ENCODE data around the gene PFKFB1. TPM values are rescaled to one million over a fixed set of nuclear protein-coding genes. Genes with fewer than 3 reads are reported as not detected.

The PFKFB1 gene
- 1 to 10 TPM in 1 of 2 experiments, under 1 TPM in 1; 0.77 to 1.2 TPM for total RNA-seq

GRCh38 chrX:54994099-54994498 lies at the start of gene PFKFB1:
TSS of gene PFKFB1 (minus strand) at chrX:54994188. CDS start at chrX:54994007, 181 bp downstream.
- DNase-seq = no peak
- CTCF ChIA-PET = no interaction called here
- Mint-ChIP-seq H3K27ac (no peak within 1 kb of the TSS), H3K36me3 (no peaks in the 10 kb centered on the region), H3K27me3 (peaks cover 2% of the 10 kb centered on the region), H3K9me3 (ENCODE audit: low read depth) (no peaks in the 10 kb centered on the region), H3K4me3 (no peak within 1 kb of the TSS), H3K4me1 (peaks cover 2% of the 10 kb centered on the region)
- ATAC-seq = no peak

DNA sequence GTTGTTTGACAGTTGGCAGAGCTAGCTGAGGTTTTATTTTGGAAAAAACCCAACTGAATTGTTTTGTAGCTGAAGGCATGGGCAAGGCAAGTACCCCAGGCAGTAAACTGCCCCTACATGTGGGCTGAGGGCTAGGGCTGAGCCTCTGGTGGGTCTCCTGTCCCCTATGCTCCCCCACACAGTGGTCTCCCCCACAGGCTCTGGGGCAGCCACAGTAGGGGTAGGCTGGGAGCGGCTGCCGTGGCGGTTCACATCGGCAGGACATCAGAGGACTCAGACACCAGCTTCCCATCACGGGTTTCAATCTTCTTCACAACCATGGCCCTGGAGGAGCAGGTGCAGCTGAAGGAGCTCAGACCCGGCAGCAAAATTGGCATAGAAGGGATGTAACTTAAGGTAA lies 47.5 kb upstream of the PFKFB1 start:
- H3K36me3 Mint-ChIP-seq = no peaks in the 10 kb centered on the region
- no peak overlapping the region for H3K4me3 Mint-ChIP-seq
- H3K9me3 Mint-ChIP-seq (ENCODE audit: low read depth) = no peaks in the 10 kb centered on the region
- no peaks in the 10 kb centered on the region for H3K27me3 Mint-ChIP-seq
- ATAC-seq = no peak
- CTCF ChIA-PET = no interaction called here
- no peak overlapping the region for H3K27ac Mint-ChIP-seq
- H3K4me1 Mint-ChIP-seq = no peaks in the 10 kb centered on the region
- DNase-seq = no peak

- Mint-ChIP-seq H3K27ac (no peak overlapping the region), H3K4me1 (no peaks in the 10 kb centered on the region), H3K9me3 (ENCODE audit: low read depth) (no peaks in the 10 kb centered on the region), H3K27me3 (no peaks in the 10 kb centered on the region), H3K4me3 (no peak overlapping the region), H3K36me3 (no peaks in the 10 kb centered on the region)
- CTCF ChIA-PET = no interaction called here
- DNase-seq (no peak), ATAC-seq (no peak)
These were observed 45.5 kb upstream of the PFKFB1 start for GRCh38 chrX:55039471-55039870.

- Mint-ChIP-seq H3K27ac (no peak overlapping the region), H3K4me3 (no peak overlapping the region), H3K4me1 (no peaks in the 10 kb centered on the region), H3K9me3 (ENCODE audit: low read depth) (no peaks in the 10 kb centered on the region), H3K36me3 (no peaks in the 10 kb centered on the region), H3K27me3 (no peaks in the 10 kb centered on the region)
- CTCF ChIA-PET = no interaction called here
- no peak for DNase-seq
- ATAC-seq = no peak
These were observed 39.4 kb upstream of the PFKFB1 start for GRCh38 chrX:55033429-55033828.

DNA sequence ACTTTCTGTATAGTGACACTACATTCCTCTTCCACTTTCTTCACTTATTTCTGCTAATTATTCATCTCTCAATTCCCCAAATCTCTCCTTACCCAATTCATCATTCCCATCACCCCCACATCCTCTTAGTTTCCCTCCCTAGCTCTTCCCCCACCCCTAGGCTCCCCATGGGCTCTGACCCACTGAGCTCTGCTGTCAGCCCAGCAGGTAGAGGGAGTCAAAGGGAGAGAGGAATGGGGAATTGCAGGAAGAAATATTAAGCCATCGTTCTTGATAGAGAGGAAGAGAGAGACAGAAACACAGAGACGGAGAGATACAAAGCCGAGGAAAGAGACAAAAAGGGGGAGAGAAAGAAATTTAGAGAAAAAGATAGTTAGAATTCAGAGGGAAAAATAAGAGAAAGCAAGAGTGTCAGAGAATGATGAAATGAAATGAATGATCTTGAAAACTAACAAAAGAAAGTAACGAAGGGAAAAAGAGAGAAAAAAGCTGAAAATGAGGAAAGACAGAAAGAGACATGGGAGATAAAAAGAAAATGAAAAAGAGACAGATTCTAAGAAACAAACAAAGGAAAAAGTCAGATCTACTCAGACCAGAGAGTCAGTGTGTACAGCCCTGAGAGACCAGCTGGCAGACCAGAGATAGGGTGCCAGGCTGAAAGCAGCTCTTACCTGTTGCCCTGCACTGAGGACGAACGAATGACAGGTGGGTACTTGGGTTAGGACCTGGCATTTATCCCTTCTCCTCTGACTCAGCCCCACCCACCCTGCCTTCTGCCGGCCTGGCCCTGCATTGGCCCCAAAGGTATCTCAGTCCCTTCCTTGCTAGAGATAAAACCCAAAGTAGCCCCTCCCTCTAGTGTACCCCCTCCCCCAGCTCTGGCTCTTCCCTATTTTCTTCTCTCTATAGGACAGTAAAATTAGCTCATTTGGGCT lies 36.5 kb upstream of the PFKFB1 start, which contains the start of gene ALAS2:
ALAS2 (minus strand) TSS at position 707 of the 935 bp plus-strand sequence. CDS start 4,977 bp downstream, outside the sequence.
- H3K27ac Mint-ChIP-seq = no peak within 1 kb of the TSS
- no peak within 1 kb of the TSS for H3K4me3 Mint-ChIP-seq
- DNase-seq (no peak), ATAC-seq (no peak)
- H3K9me3 Mint-ChIP-seq (ENCODE audit: low read depth) = no peaks in the 10 kb centered on the region
- CTCF ChIA-PET = no interaction called here
- H3K4me1 Mint-ChIP-seq = no peaks in the 10 kb centered on the region
- H3K27me3 Mint-ChIP-seq = no peaks in the 10 kb centered on the region
- no peaks in the 10 kb centered on the region for H3K36me3 Mint-ChIP-seq

DNA sequence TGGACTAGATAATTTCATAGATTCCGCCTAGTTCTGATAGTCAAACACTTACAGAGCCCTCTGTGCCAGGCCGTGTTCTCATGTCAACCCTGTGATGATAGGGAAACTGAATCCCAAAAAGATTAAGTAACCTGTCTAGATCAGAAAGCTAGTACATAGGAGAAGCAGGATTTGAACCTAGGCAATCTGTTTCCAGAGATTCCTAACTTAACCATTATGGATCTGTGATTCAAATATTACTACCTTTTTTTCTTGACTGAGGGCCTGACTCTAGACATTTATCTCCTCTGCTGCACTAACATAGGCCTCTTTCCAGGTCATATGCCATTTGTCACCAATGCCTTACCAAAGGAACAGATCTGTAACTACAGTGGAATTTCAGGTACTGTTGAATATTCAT lies 35.3 kb upstream of the PFKFB1 start:
- Mint-ChIP-seq H3K36me3 (no peaks in the 10 kb centered on the region), H3K27ac (no peak overlapping the region), H3K9me3 (ENCODE audit: low read depth) (no peaks in the 10 kb centered on the region), H3K4me3 (no peak overlapping the region), H3K4me1 (no peaks in the 10 kb centered on the region), H3K27me3 (no peaks in the 10 kb centered on the region)
- ATAC-seq (no peak), DNase-seq (no peak)
- CTCF ChIA-PET = no interaction called here

GRCh38 chrX:55028611-55029010 lies 34.6 kb upstream of the PFKFB1 start:
- H3K4me1 Mint-ChIP-seq = no peaks in the 10 kb centered on the region
- no peaks in the 10 kb centered on the region for H3K9me3 Mint-ChIP-seq (ENCODE audit: low read depth)
- CTCF ChIA-PET = no interaction called here
- no peaks in the 10 kb centered on the region for H3K36me3 Mint-ChIP-seq
- no peaks in the 10 kb centered on the region for H3K27me3 Mint-ChIP-seq
- no peak overlapping the region for H3K4me3 Mint-ChIP-seq
- ATAC-seq (no peak), DNase-seq (no peak)
- no peak overlapping the region for H3K27ac Mint-ChIP-seq

- Mint-ChIP-seq H3K4me3 (no peak overlapping the region), H3K4me1 (no peaks in the 10 kb centered on the region), H3K27me3 (no peaks in the 10 kb centered on the region), H3K27ac (no peak overlapping the region), H3K36me3 (no peaks in the 10 kb centered on the region), H3K9me3 (ENCODE audit: low read depth) (no peaks in the 10 kb centered on the region)
- no peak for ATAC-seq
- DNase-seq = no peak
- CTCF ChIA-PET = no interaction called here
These were observed 34.1 kb upstream of the PFKFB1 start for GRCh38 chrX:55028040-55028439.

DNA sequence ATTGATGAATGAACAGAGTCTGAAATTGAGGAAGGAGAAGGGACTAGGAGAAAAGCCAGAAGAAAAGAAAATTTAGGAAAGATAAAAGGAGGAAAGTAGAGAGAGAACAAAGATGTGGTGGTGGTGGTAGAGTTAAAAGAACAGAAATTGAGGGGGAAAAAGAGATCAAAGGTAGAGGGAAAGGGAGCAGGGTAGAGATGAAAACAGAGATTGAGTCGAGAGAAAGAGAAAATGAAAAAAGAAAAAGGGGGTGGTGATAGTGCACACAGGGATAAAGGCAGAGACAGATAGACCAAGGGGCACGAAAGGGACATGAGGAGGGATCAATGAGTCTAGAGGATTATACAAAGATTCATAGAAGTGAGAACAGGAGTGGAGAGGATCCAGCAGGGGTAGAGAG lies 32.9 kb upstream of the PFKFB1 start:
- H3K9me3 Mint-ChIP-seq (ENCODE audit: low read depth) = no peaks in the 10 kb centered on the region
- CTCF ChIA-PET = no interaction called here
- no peaks in the 10 kb centered on the region for H3K36me3 Mint-ChIP-seq
- no peaks in the 10 kb centered on the region for H3K27me3 Mint-ChIP-seq
- no peaks in the 10 kb centered on the region for H3K4me1 Mint-ChIP-seq
- DNase-seq (no peak), ATAC-seq (no peak)
- H3K27ac Mint-ChIP-seq = no peak overlapping the region
- H3K4me3 Mint-ChIP-seq = no peak overlapping the region

GRCh38 chrX:55026143-55026542 lies 32.2 kb upstream of the PFKFB1 start:
- no peak for DNase-seq
- no peak overlapping the region for H3K4me3 Mint-ChIP-seq
- no peak overlapping the region for H3K27ac Mint-ChIP-seq
- no peaks in the 10 kb centered on the region for H3K27me3 Mint-ChIP-seq
- no peak for ATAC-seq
- H3K4me1 Mint-ChIP-seq = no peaks in the 10 kb centered on the region
- H3K9me3 Mint-ChIP-seq (ENCODE audit: low read depth) = no peaks in the 10 kb centered on the region
- no peaks in the 10 kb centered on the region for H3K36me3 Mint-ChIP-seq
- CTCF ChIA-PET = no interaction called here

DNA sequence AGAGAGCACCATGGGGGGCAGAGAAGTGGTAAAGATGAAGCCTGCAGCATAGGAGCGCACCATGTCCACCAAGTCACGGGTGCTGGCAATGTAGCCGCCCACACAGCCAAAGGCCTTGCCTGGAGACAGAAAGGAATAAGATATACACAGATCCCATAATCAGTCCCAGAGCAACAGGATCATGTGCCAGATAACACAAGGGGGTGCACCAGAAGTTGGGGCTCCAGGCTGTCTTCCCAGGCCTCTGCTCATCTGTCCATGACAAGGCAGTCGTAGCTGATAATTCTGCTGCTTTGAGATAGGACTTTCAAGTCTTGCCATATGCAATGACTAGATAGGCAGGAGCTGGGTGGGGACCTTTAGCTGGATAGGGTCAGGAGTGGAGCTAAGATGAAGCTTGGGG lies 20.9 kb upstream of the PFKFB1 start:
- H3K4me3 Mint-ChIP-seq = no peak overlapping the region
- no peak for ATAC-seq
- CTCF ChIA-PET = no interaction called here

GRCh38 chrX:55011294-55011693 lies 17.3 kb upstream of the PFKFB1 start:
- no peak overlapping the region for H3K27ac Mint-ChIP-seq
- H3K4me3 Mint-ChIP-seq = no peak overlapping the region
- H3K36me3 Mint-ChIP-seq = peaks cover 8% of the 10 kb centered on the region
- H3K9me3 Mint-ChIP-seq (ENCODE audit: low read depth) = no peaks in the 10 kb centered on the region
- no peaks in the 10 kb centered on the region for H3K27me3 Mint-ChIP-seq
- ATAC-seq (no peak), DNase-seq (no peak)
- H3K4me1 Mint-ChIP-seq = peaks cover 8% of the 10 kb centered on the region
- CTCF ChIA-PET = no interaction called here

More for the DNA sequence above, 20.9 kb upstream of the PFKFB1 start:
- DNase-seq = no peak
- no peaks in the 10 kb centered on the region for H3K27me3 Mint-ChIP-seq
- peaks cover 1% of the 10 kb centered on the region for H3K36me3 Mint-ChIP-seq
- H3K9me3 Mint-ChIP-seq (ENCODE audit: low read depth) = no peaks in the 10 kb centered on the region
- H3K4me1 Mint-ChIP-seq = no peaks in the 10 kb centered on the region
- H3K27ac Mint-ChIP-seq = no peak overlapping the region

DNA sequence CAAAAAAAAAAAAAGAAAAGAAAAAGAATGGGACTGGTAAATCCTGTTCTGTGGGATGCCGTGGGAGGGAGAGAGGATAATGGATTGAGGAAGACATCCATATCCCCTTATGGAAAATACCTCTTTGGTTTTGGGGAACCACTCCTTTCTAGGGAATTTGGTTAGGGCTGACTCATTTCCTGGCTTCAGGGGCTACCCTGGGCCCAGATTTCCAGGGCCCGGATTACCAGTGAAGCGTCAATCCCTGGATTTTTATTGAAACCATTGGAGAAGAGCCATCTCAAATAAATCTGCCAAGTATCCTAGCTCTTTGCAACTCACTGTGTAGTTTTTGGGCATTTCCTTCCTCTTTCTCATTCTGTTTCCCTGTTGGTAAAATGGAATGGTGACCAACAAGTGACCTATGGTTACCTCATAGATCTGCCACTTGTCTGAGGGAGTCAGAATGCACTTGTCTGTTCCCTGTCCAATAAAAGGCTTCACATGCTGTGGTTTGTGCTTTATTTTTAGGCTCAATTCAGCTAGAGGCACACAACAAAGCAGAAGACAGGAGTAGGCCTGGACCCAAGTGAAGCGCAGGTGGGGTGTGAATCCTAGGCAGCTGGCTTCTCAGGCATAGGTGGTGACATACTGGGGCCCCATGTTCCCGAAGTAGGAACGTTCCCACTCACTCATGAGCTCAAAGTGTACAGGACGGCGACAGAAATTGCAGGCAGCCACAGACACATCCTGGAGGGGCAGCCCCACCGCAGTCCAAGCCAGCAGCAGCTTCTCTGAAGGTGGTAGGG lies 14.8 kb upstream of the PFKFB1 start:
- DNase-seq = peak; percentile 40
- Mint-ChIP-seq H3K4me1 (peaks cover 17% of the 10 kb centered on the region), H3K9me3 (ENCODE audit: low read depth) (no peaks in the 10 kb centered on the region), H3K4me3 (no peak overlapping the region), H3K27ac (no peak overlapping the region), H3K27me3 (no peaks in the 10 kb centered on the region), H3K36me3 (peaks cover 24% of the 10 kb centered on the region)
- CTCF ChIA-PET = no interaction called here
- ATAC-seq = peak; percentile 20

GRCh38 chrX:55007656-55008055 lies 13.7 kb upstream of the PFKFB1 start:
- Mint-ChIP-seq H3K4me1 (peaks cover 21% of the 10 kb centered on the region), H3K27me3 (no peaks in the 10 kb centered on the region), H3K36me3 (peaks cover 28% of the 10 kb centered on the region), H3K9me3 (ENCODE audit: low read depth) (no peaks in the 10 kb centered on the region), H3K27ac (no peak overlapping the region), H3K4me3 (no peak overlapping the region)
- DNase-seq = no peak
- no peak for ATAC-seq
- CTCF ChIA-PET = no interaction called here
